HEK293T (cell line): ENCODE measurements around the gene EFHC1.

Experiments used
- CTCF ChIA-PET: fragments of 350-600 bp; formaldehyde crosslinking; extraction: SDS; loops from one replicate; lab custom pipeline; 2021; ENCODE audit warnings: antibody characterized with exemption, inconsistent platforms; lab: Yijun Ruan, JAX
- POLR2A ChIA-PET: fragments of 350-600 bp; formaldehyde crosslinking; extraction: SDS; loops from one replicate; lab custom pipeline; 2020; ENCODE audit warnings: antibody characterized with exemption, inconsistent platforms; lab: Yijun Ruan, JAX
- DNase-seq: peaks from one replicate; pipeline ENCODE4 v3.0.0; 2012; ENCODE audit warnings: mixed read lengths; ENCODE audit errors: extremely low spot score
- ARNT ChIP-seq: fragments of 450-650 bp; IDR thresholded peaks from 2 replicates; pipeline ENCODE4 v1.6.1; 2017; ENCODE audit warnings: mild to moderate bottlenecking
- BHLHE40 ChIP-seq: fragments of 450-650 bp; IDR thresholded peaks from 2 replicates; pipeline ENCODE4 v1.6.1; 2016; ENCODE audit warnings: mild to moderate bottlenecking, moderate library complexity, borderline replicate concordance
- CTBP1 ChIP-seq: fragments of 450-650 bp; IDR thresholded peaks from 2 replicates; pipeline ENCODE4 v1.6.1; 2016; ENCODE audit warnings: borderline replicate concordance
- ELF4 ChIP-seq: fragments of 450-650 bp; IDR thresholded peaks from 2 replicates; pipeline ENCODE4 v1.6.1; 2017; ENCODE audit warnings: antibody characterized with exemption
- FOXA1 ChIP-seq: fragments of 450-650 bp; IDR thresholded peaks from 2 replicates; pipeline ENCODE4 v1.6.1; 2016; ENCODE audit warnings: mild to moderate bottlenecking
- FOXK2 ChIP-seq: fragments of 450-650 bp; IDR thresholded peaks from 2 replicates; pipeline ENCODE4 v1.6.1; 2016; ENCODE audit warnings: mild to moderate bottlenecking
- FOXM1 ChIP-seq: fragments of 450-650 bp; IDR thresholded peaks from 2 replicates; pipeline ENCODE4 v1.6.1; 2017; ENCODE audit warnings: mild to moderate bottlenecking, borderline replicate concordance
- HDGF ChIP-seq: fragments of 450-650 bp; IDR thresholded peaks from 2 replicates; pipeline ENCODE4 v1.6.1; 2017; ENCODE audit warnings: antibody characterized with exemption, borderline replicate concordance
- L3MBTL2 ChIP-seq: fragments of 450-650 bp; conservative IDR thresholded peaks from 2 replicates; pipeline ENCODE4 v1.6.1; 2016; ENCODE audit warnings: mild to moderate bottlenecking
- LEF1 ChIP-seq: fragments of 450-650 bp; IDR thresholded peaks from 2 replicates; pipeline ENCODE4 v1.6.1; 2017; ENCODE audit warnings: mild to moderate bottlenecking, borderline replicate concordance
- NFRKB ChIP-seq: fragments of 450-650 bp; IDR thresholded peaks from 2 replicates; pipeline ENCODE4 v1.6.1; 2016; ENCODE audit warnings: mild to moderate bottlenecking, moderate library complexity
- SP1 ChIP-seq: fragments of 450-650 bp; IDR thresholded peaks from 2 replicates; pipeline ENCODE4 v1.6.1; 2017
- SUZ12 ChIP-seq: fragments of 450-650 bp; IDR thresholded peaks from 2 replicates; pipeline ENCODE4 v1.6.1; 2016; ENCODE audit warnings: mild to moderate bottlenecking
- TARDBP ChIP-seq: fragments of 450-650 bp; IDR thresholded peaks from 2 replicates; pipeline ENCODE4 v1.6.1; 2016
- ZNF384 ChIP-seq: fragments of 450-650 bp; IDR thresholded peaks from 2 replicates; pipeline ENCODE4 v1.6.1; 2016
- TF ChIP-seq, protein P1 (sequence below): fragments of 450-650 bp; IDR thresholded peaks from 2 replicates; pipeline ENCODE4 v1.6.1; 2016

EFHC1 gene

GRCh38 chr6:52394251-52394666, 25.9 kb upstream of the EFHC1 start:
- ChIA-PET CTCF (no interaction called here), POLR2A (no interaction called here)
- no peak for TF ChIP-seq FOXM1
- TF ChIP-seq SUZ12, result no peak
- no peak for TF ChIP-seq LEF1
- TF ChIP-seq TARDBP, result no peak
- TF ChIP-seq ARNT, result no peak
- no peak for TF ChIP-seq HDGF
- no peak for TF ChIP-seq SP1
- no peak for TF ChIP-seq ELF4
- TF ChIP-seq L3MBTL2, result no peak
- TF ChIP-seq NFRKB, result no peak
- no peak for TF ChIP-seq FOXK2
- no peak for TF ChIP-seq BHLHE40
- TF ChIP-seq ZNF384, result no peak
- TF ChIP-seq CTBP1, result no peak
- no peak for TF ChIP-seq FOXA1
- TF ChIP-seq, protein P1, sequence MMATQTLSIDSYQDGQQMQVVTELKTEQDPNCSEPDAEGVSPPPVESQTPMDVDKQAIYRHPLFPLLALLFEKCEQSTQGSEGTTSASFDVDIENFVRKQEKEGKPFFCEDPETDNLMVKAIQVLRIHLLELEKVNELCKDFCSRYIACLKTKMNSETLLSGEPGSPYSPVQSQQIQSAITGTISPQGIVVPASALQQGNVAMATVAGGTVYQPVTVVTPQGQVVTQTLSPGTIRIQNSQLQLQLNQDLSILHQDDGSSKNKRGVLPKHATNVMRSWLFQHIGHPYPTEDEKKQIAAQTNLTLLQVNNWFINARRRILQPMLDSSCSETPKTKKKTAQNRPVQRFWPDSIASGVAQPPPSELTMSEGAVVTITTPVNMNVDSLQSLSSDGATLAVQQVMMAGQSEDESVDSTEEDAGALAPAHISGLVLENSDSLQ, result no peak
- no peak for DNase-seq

DNA sequence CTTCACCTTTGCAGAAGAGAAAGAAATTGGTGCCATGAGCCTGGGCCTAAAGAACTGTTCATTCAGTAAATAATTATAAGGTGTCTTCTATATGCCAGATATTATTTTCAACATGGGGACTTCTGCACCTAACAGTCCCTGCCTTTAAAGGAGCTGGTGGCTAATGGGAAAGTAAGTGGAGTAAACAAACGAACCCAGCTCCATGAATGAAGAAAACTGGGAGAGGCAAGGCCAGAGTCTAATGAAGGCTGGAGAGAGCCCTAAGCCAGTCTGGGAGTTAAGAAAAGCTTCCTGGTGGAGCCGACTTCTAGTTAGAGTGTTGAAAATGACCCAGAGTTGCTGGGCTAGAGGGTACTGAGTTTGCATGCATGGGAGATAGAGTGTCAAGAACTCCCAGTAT, 24.2 kb upstream of the EFHC1 start:
- no peak for TF ChIP-seq ELF4
- no peak for TF ChIP-seq FOXA1
- TF ChIP-seq LEF1, result no peak
- TF ChIP-seq TARDBP, result no peak
- no peak for TF ChIP-seq HDGF
- no peak for TF ChIP-seq CTBP1
- TF ChIP-seq, protein P1, result no peak
- TF ChIP-seq L3MBTL2, result no peak
- TF ChIP-seq NFRKB, result no peak
- no peak for TF ChIP-seq ZNF384
- TF ChIP-seq BHLHE40, result no peak
- ChIA-PET CTCF (interaction anchor here (0.6 kb wide), 1 partner anchor 12 kb away, joined by 6 read pairs; no protein-coding TSS in a partner anchor), POLR2A (interaction anchor here (1.0 to 2.9 kb wide), 2 partner anchors 34 to 111 kb away, joined by 3 to 14 read pairs; partner anchors contain the start of genes MCM3 and PAQR8)
- DNase-seq, result no peak

DNA sequence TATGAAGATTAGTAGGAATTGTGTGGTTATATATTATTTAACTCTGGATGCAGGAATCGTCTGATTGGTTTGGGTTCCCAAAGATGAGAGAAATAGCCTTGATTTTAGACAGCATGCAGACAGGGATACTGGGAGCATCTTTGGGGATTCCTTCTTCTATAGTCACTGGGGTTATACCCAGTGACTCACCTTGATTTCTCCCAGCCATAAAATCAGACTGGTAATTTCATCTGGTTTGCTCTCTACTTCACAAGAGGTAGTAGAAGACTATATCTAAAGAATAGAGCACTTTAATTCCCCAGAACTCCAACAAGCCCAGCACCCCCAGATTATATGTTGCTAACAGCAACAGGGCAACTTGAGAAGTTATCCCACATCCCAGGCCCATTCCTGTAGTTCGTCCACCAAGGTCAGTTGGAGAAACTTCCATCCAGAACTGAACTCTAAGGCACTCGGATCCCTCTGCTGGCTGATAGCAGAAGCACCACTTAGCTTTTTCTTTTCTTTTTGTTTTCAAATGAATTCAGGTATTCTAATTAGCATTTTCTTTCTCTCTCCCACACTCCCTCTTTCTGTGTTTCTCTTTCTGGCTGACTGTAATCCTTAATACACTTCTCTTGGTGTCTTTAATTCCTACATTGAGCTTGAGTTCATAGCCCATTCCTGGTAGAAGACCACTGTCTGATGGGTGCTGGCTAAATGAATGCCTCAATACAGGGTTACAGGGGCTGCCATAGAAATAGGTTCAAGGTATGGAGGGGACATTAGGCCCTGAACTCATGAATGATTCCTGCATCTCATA, 20.4 kb upstream of the EFHC1 start:
- peak; percentile 65 for DNase-seq
- CTCF ChIA-PET, result interaction anchor here (0.7 to 3.5 kb wide), 6 partner anchors 8 to 275 kb away, joined by 3 to 21 read pairs (median 3); partner anchors contain the start of gene MCM3
- TF ChIP-seq CTBP1 (no peak), LEF1 (no peak), TARDBP (no peak), ARNT (no peak), ZNF384 (no peak), NFRKB (no peak), HDGF (no peak), L3MBTL2 (no peak), BHLHE40 (no peak), FOXM1 (no peak), SP1 (no peak), FOXA1 (no peak), SUZ12 (no peak), ELF4 (no peak), FOXK2 (no peak)
- TF ChIP-seq, protein P1, result no peak
- POLR2A ChIA-PET, result interaction anchor here (1.0 to 2.5 kb wide), 3 partner anchors 38 to 116 kb away, joined by 4 to 18 read pairs (median 5); partner anchors contain the start of genes MCM3 and PAQR8

DNA sequence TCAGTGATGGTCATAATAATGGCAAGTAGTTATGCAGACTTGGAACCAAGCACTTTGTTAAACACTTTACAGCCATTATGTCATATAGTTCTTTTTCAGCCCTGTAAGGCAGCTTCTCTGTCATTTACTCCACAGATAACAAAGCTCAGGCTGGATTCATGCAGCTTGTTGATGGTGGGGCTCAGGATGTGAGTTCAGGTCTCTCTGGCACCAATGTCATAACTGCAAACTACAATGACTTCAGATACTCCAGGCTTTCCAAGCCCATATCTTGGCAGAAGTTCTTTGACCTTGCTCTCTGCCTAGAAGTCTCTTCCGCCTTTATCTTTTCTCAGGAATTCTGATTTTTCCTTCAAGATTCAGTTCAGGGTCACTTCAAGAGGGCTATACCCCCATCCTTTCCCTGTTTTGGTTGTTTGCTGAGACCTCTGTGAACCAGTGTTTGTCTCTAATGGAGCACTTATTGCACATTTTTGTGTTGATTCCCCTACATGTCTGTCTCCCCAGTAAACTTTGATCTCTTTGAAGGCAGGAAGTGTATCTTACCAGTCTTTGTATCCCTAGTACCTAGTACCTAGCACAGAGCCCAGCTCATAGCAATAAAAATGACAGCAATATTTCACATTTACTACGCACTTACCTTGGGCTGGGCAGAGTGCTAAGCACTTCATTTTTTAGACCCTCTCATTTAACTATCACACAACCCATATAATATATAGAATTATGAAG, 19.7 kb upstream of the EFHC1 start:
- ChIA-PET POLR2A (interaction anchor here (1.0 to 2.5 kb wide), 3 partner anchors 38 to 117 kb away, joined by 4 to 18 read pairs (median 5); partner anchors contain the start of genes MCM3 and PAQR8), CTCF (interaction anchor here (1.0 to 3.5 kb wide), 4 partner anchors 40 to 158 kb away, joined by 3 to 21 read pairs (median 4); partner anchors contain the start of gene MCM3)
- DNase-seq, result no peak
- no peak for TF ChIP-seq L3MBTL2
- TF ChIP-seq, protein P1, result peak; percentile 10; the same call in 1 of the 2 replicates
- TF ChIP-seq BHLHE40, result no peak
- no peak for TF ChIP-seq HDGF
- no peak for TF ChIP-seq CTBP1
- no peak for TF ChIP-seq NFRKB
- TF ChIP-seq TARDBP, result no peak
- TF ChIP-seq SUZ12, result no peak
- TF ChIP-seq FOXK2, result no peak

GRCh38 chr6:52403086-52403485, 17.1 kb upstream of the EFHC1 start:
- DNase-seq, result no peak
- CTCF ChIA-PET, result interaction anchor here (0.9 to 1.4 kb wide), 2 partner anchors 13 to 139 kb away, joined by 3 to 4 read pairs; no protein-coding TSS in a partner anchor
- TF ChIP-seq LEF1 (no peak), NFRKB (no peak), HDGF (no peak), SP1 (no peak), ZNF384 (no peak), SUZ12 (no peak), CTBP1 (no peak), L3MBTL2 (no peak), TARDBP (no peak), FOXK2 (no peak)
- POLR2A ChIA-PET, result no interaction called here
